Activated T-cell treated with anti-CD3 and anti-CD28 coated beads, Interleukin-2, amount 50 U/mL, for 4 hours (primary cell): ENCODE results near the gene MRPS23. TPM values are rescaled to one million over a fixed set of nuclear protein-coding genes. Genes with fewer than 3 reads are reported as not detected.
"Not testable (repeated sequence)": the region's sequence is repeated elsewhere in the genome, so short reads cannot be mapped to it uniquely, and the experiment has no call there.

Experiments used
- ATAC-seq, 2 donors: fragments of 200-7000 bp; cut with Tn5 transposase; one replicate each; pipeline ENCODE4 v1.10.0; 2021
- DNase-seq: peaks from one replicate; pipeline ENCODE4 v3.0.0-alpha.2; 2020
- H3K27me3 Mint-ChIP-seq: one replicate; pipeline ENCODE4 v1.8.0; 2021; ENCODE audit warnings: low read depth, mixed read lengths
- H3K36me3 Mint-ChIP-seq: one replicate; pipeline ENCODE4 v1.8.0; 2022; ENCODE audit warnings: mixed read lengths; ENCODE audit not compliant: insufficient read depth
- H3K4me1 Mint-ChIP-seq: one replicate; pipeline ENCODE4 v1.8.0; 2021; ENCODE audit warnings: low read depth, mixed read lengths
- H3K4me3 Mint-ChIP-seq: one replicate; pipeline ENCODE4 v1.8.0; 2021; ENCODE audit warnings: mild to moderate bottlenecking, moderate library complexity, mixed read lengths
- H3K9me3 Mint-ChIP-seq: one replicate; pipeline ENCODE4 v1.8.0; 2021; ENCODE audit warnings: mixed read lengths
- total RNA-seq, 3 donors: library from RNA; stranded (reverse); gene quantifications; one replicate each; pipeline ENCODE4 v1.2.1, GENCODE V29; 2021

Gene MRPS23
- total RNA-seq, 3 donors from 2014 or later = 116 to 125 (median 118) TPM

GRCh38 chr17:57846056-57846945 lies 3.5 kb downstream of the MRPS23 start:
- Mint-ChIP-seq H3K36me3 (peaks cover 13% of the 10 kb centered on the region), H3K4me1 (peaks cover 41% of the 10 kb centered on the region)
- H3K27me3 Mint-ChIP-seq, ATAC-seq, DNase-seq, H3K9me3 Mint-ChIP-seq, H3K4me3 Mint-ChIP-seq: not testable (repeated sequence)

GRCh38 chr17:57842280-57842679 lies 7.6 kb downstream of the MRPS23 start:
- H3K27me3 Mint-ChIP-seq = no peaks in the 10 kb centered on the region
- no peak overlapping the region for H3K4me3 Mint-ChIP-seq
- H3K4me1 Mint-ChIP-seq = peaks cover 13% of the 10 kb centered on the region
- peaks cover 27% of the 10 kb centered on the region for H3K36me3 Mint-ChIP-seq
- no peak for DNase-seq
- no peak for ATAC-seq
- H3K9me3 Mint-ChIP-seq = no peaks in the 10 kb centered on the region

GRCh38 chr17:57839571-57839923 lies 10.3 kb downstream of the MRPS23 start:
- peaks cover 24% of the 10 kb centered on the region for H3K36me3 Mint-ChIP-seq
- ATAC-seq (no peak), DNase-seq (no peak)
- peaks cover 4% of the 10 kb centered on the region for H3K4me1 Mint-ChIP-seq
- no peaks in the 10 kb centered on the region for H3K9me3 Mint-ChIP-seq
- no peaks in the 10 kb centered on the region for H3K27me3 Mint-ChIP-seq
- H3K4me3 Mint-ChIP-seq = no peak overlapping the region

- ATAC-seq = no peak
- peaks cover 7% of the 10 kb centered on the region for H3K4me1 Mint-ChIP-seq
- no peaks in the 10 kb centered on the region for H3K9me3 Mint-ChIP-seq
- H3K36me3 Mint-ChIP-seq = peaks cover 24% of the 10 kb centered on the region
- no peak for DNase-seq
- H3K4me3 Mint-ChIP-seq = no peak overlapping the region
- no peaks in the 10 kb centered on the region for H3K27me3 Mint-ChIP-seq
Observed at GRCh38 chr17:57838857-57839570, 10.8 kb downstream of the MRPS23 start.

GRCh38 chr17:57838453-57838852 lies 11.4 kb downstream of the MRPS23 start:
- Mint-ChIP-seq H3K36me3 (peaks cover 24% of the 10 kb centered on the region), H3K9me3 (no peaks in the 10 kb centered on the region), H3K4me1 (peaks cover 6% of the 10 kb centered on the region), H3K4me3 (no peak overlapping the region), H3K27me3 (no peaks in the 10 kb centered on the region)
- DNase-seq (no peak), ATAC-seq (no peak)

GRCh38 chr17:57835333-57835900 lies 14.4 kb downstream of the MRPS23 start:
- no peaks in the 10 kb centered on the region for H3K9me3 Mint-ChIP-seq

GRCh38 chr17:57834146-57834741 lies 15.6 kb downstream of the MRPS23 start:
- no peak for DNase-seq
- Mint-ChIP-seq H3K4me3 (no peak overlapping the region), H3K4me1 (peaks cover 3% of the 10 kb centered on the region), H3K27me3 (no peaks in the 10 kb centered on the region), H3K9me3 (no peaks in the 10 kb centered on the region), H3K36me3 (peaks cover 15% of the 10 kb centered on the region)
- ATAC-seq = peak in 1 of 2 donors; percentile 22

More at GRCh38 chr17:57835333-57835900, 14.4 kb downstream of the MRPS23 start:
- no peak for ATAC-seq
- peaks cover 3% of the 10 kb centered on the region for H3K4me1 Mint-ChIP-seq
- H3K4me3 Mint-ChIP-seq = no peak overlapping the region
- peaks cover 15% of the 10 kb centered on the region for H3K36me3 Mint-ChIP-seq
- H3K27me3 Mint-ChIP-seq = no peaks in the 10 kb centered on the region
- DNase-seq = no peak

- peak; percentile 80 to 82 for ATAC-seq
Observed at GRCh38 chr17:57833179-57833939, 16.5 kb downstream of the MRPS23 start.

GRCh38 chr17:57832314-57833178 lies 17.3 kb downstream of the MRPS23 start:
- no peaks in the 10 kb centered on the region for H3K9me3 Mint-ChIP-seq
- H3K27me3 Mint-ChIP-seq = no peaks in the 10 kb centered on the region
- peaks cover 6% of the 10 kb centered on the region for H3K36me3 Mint-ChIP-seq
- peaks cover 3% of the 10 kb centered on the region for H3K4me1 Mint-ChIP-seq
- peak; percentile 23 to 48 for ATAC-seq
- no peak for DNase-seq
- no peak overlapping the region for H3K4me3 Mint-ChIP-seq

More at GRCh38 chr17:57833179-57833939, 16.5 kb downstream of the MRPS23 start:
- Mint-ChIP-seq H3K36me3 (peaks cover 8% of the 10 kb centered on the region), H3K9me3 (no peaks in the 10 kb centered on the region), H3K4me1 (peaks cover 3% of the 10 kb centered on the region), H3K4me3 (no peak overlapping the region), H3K27me3 (no peaks in the 10 kb centered on the region)
- peak; percentile 57 for DNase-seq

- no peaks in the 10 kb centered on the region for H3K27me3 Mint-ChIP-seq
Observed at GRCh38 chr17:57830880-57831279, 19.0 kb downstream of the MRPS23 start.

GRCh38 chr17:57823469-57824401 lies 26.1 kb downstream of the MRPS23 start:
- no peak for DNase-seq
- no peak overlapping the region for H3K4me3 Mint-ChIP-seq
- H3K4me1 Mint-ChIP-seq = no peaks in the 10 kb centered on the region
- no peaks in the 10 kb centered on the region for H3K9me3 Mint-ChIP-seq
- no peak for ATAC-seq
- no peaks in the 10 kb centered on the region for H3K27me3 Mint-ChIP-seq
- H3K36me3 Mint-ChIP-seq = no peaks in the 10 kb centered on the region

More at GRCh38 chr17:57830880-57831279, 19.0 kb downstream of the MRPS23 start:
- peaks cover 3% of the 10 kb centered on the region for H3K4me1 Mint-ChIP-seq
- no peak overlapping the region for H3K4me3 Mint-ChIP-seq
- H3K9me3 Mint-ChIP-seq = no peaks in the 10 kb centered on the region
- DNase-seq (no peak), ATAC-seq (no peak)
- H3K36me3 Mint-ChIP-seq = no peaks in the 10 kb centered on the region

- Mint-ChIP-seq H3K4me3 (no peak overlapping the region), H3K4me1 (no peaks in the 10 kb centered on the region), H3K9me3 (no peaks in the 10 kb centered on the region), H3K36me3 (no peaks in the 10 kb centered on the region), H3K27me3 (peaks cover 16% of the 10 kb centered on the region)
- DNase-seq (no peak), ATAC-seq (no peak)
Observed at GRCh38 chr17:57819867-57820266, 30.0 kb downstream of the MRPS23 start.
